ENCODE measurements around the gene CEL. TPM values are rescaled to one million over a fixed set of nuclear protein-coding genes. Genes with fewer than 3 reads are reported as not detected.
"Not testable (repeated sequence)": the region's sequence is repeated elsewhere in the genome, so short reads cannot be mapped to it uniquely, and the experiment has no call there.

CEL gene
- total RNA-seq (1 to 10 TPM; 1.3 to 1.6 TPM), polyA plus RNA-seq (not detected), total RNA-seq (0.45 to 1.8 (median 0.91) reads per million in 6 experiments)

- peak within 1 kb of the TSS in 4 of 10 donors; percentile 34 to 81 (median 62) for H3K27ac Mint-ChIP-seq
- H3K9me3 Mint-ChIP-seq, H3K36me3 Mint-ChIP-seq, POLR2A ChIA-PET, H3K27me3 Mint-ChIP-seq, ATAC-seq, DNase-seq: not testable (repeated sequence)
- H3K4me1 Mint-ChIP-seq, result peaks cover 14 to 46% (median 38%) of the 10 kb centered on the region in 4 donors
- peak within 1 kb of the TSS in 1 of 10 donors; percentile 45 for H3K4me3 Mint-ChIP-seq
These were observed at the start of gene CEL for GRCh38 chr9:133061764-133062145. Gene CEL, plus strand, starts transcription at chr9:133061981. Its CDS starts 22 bp downstream, at chr9:133062003.

GRCh38 chr9:133014696-133015095 is 47.1 kb upstream of the CEL start:
- Mint-ChIP-seq H3K36me3 (peaks cover 0 to 21% (median 0%) of the 10 kb centered on the region in 3 donors), H3K4me1 (no peaks in the 10 kb centered on the region), H3K4me3 (no peak overlapping the region), H3K27me3 (peaks cover 1 to 20% (median 4%) of the 10 kb centered on the region in 5 donors), H3K27ac (no peak overlapping the region), H3K9me3 (peaks cover 0 to 28% (median 5%) of the 10 kb centered on the region in 9 donors)
- ATAC-seq, result no peak
- no peak for DNase-seq
- POLR2A ChIA-PET, result no interaction called here

GRCh38 chr9:133023117-133023890 is 38.5 kb upstream of the CEL start:
- DNase-seq, result peak in 1 of 10 donors; percentile 12
- no peaks in the 10 kb centered on the region for H3K36me3 Mint-ChIP-seq
- peaks cover 4 to 24% (median 12%) of the 10 kb centered on the region in 4 donors for H3K4me1 Mint-ChIP-seq
- peak overlapping the region in 1 of 10 donors; percentile 3 for H3K27ac Mint-ChIP-seq
- H3K27me3 Mint-ChIP-seq, result no peaks in the 10 kb centered on the region
- H3K9me3 Mint-ChIP-seq, result no peaks in the 10 kb centered on the region
- ATAC-seq, result no peak
- H3K4me3 Mint-ChIP-seq, result no peak overlapping the region
- POLR2A ChIA-PET, result no interaction called here

GRCh38 chr9:133026426-133026825 is 35.4 kb upstream of the CEL start:
- Mint-ChIP-seq H3K27ac (peak overlapping the region in 1 of 10 donors; percentile 66), H3K27me3 (no peaks in the 10 kb centered on the region), H3K4me3 (peak overlapping the region in 1 of 10 donors; percentile 67), H3K36me3 (no peaks in the 10 kb centered on the region), H3K9me3 (peaks cover 0 to 2% (median 0%) of the 10 kb centered on the region in 9 donors), H3K4me1 (peaks cover 5 to 49% (median 31%) of the 10 kb centered on the region in 4 donors)
- DNase-seq (no peak), ATAC-seq (no peak)
- POLR2A ChIA-PET, result no interaction called here

- Mint-ChIP-seq H3K27me3 (no peaks in the 10 kb centered on the region), H3K9me3 (peaks cover 0 to 2% (median 0%) of the 10 kb centered on the region in 9 donors), H3K4me3 (peak overlapping the region in 3 of 10 donors; percentile 10 to 67 (median 20)), H3K27ac (peak overlapping the region in 3 of 10 donors; percentile 44 to 56 (median 49)), H3K4me1 (peaks cover 11 to 55% (median 37%) of the 10 kb centered on the region in 4 donors), H3K36me3 (no peaks in the 10 kb centered on the region)
- ATAC-seq, result no peak
- no peak for DNase-seq
- POLR2A ChIA-PET, result no interaction called here
These were observed 34.6 kb upstream of the CEL start for GRCh38 chr9:133027134-133027533.

GRCh38 chr9:133028221-133028620 is 33.6 kb upstream of the CEL start:
- H3K9me3 Mint-ChIP-seq, result peaks cover 0 to 2% (median 0%) of the 10 kb centered on the region in 9 donors
- POLR2A ChIA-PET, result no interaction called here
- no peaks in the 10 kb centered on the region for H3K36me3 Mint-ChIP-seq
- H3K4me3 Mint-ChIP-seq, result peak overlapping the region; percentile 19 to 100 (median 99)
- H3K27me3 Mint-ChIP-seq, result no peaks in the 10 kb centered on the region
- ATAC-seq (no peak), DNase-seq (no peak)
- peak overlapping the region in 6 of 10 donors; percentile 5 to 98 (median 52) for H3K27ac Mint-ChIP-seq
- H3K4me1 Mint-ChIP-seq, result peaks cover 16 to 56% (median 46%) of the 10 kb centered on the region in 4 donors

GRCh38 chr9:133029994-133030316 is 31.8 kb upstream of the CEL start:
- H3K36me3 Mint-ChIP-seq, result peaks cover 0 to 5% (median 0%) of the 10 kb centered on the region in 3 donors
- ATAC-seq, result peak; percentile 9 to 17
- H3K9me3 Mint-ChIP-seq, result peaks cover 0 to 2% (median 0%) of the 10 kb centered on the region in 9 donors
- H3K27me3 Mint-ChIP-seq, result no peaks in the 10 kb centered on the region
- peak overlapping the region; percentile 97 to 99 (median 98) for H3K27ac Mint-ChIP-seq
- POLR2A ChIA-PET, result interaction anchor here (0.7 to 3.2 kb wide), 28 partner anchors 8 to 789 kb away, joined by 3 to 28 read pairs (median 5); partner anchors contain the start of genes CACFD1, MED22, RPL7A and SLC2A6
- DNase-seq, result peak in 1 of 10 donors; percentile 10
- H3K4me1 Mint-ChIP-seq, result peaks cover 22 to 70% (median 60%) of the 10 kb centered on the region in 4 donors
- peak overlapping the region; percentile 97 to 100 (median 99) for H3K4me3 Mint-ChIP-seq

- H3K4me1 Mint-ChIP-seq, result peaks cover 22 to 75% (median 63%) of the 10 kb centered on the region in 4 donors
- no peaks in the 10 kb centered on the region for H3K27me3 Mint-ChIP-seq
- peak; percentile 81 to 97 (median 92) for DNase-seq
- H3K9me3 Mint-ChIP-seq, result peaks cover 0 to 2% (median 0%) of the 10 kb centered on the region in 9 donors
- peak within 1 kb of the TSS; percentile 97 to 100 (median 99) for H3K4me3 Mint-ChIP-seq
- POLR2A ChIA-PET, result interaction anchor here (0.6 to 3.2 kb wide), 38 partner anchors 8 to 1485 kb away, joined by 3 to 28 read pairs (median 5); partner anchors contain the start of genes CACFD1, MED22, PRRT1B and RPL7A
- peak; percentile 96 for ATAC-seq
- peaks cover 0 to 5% (median 0%) of the 10 kb centered on the region in 3 donors for H3K36me3 Mint-ChIP-seq
- peak within 1 kb of the TSS; percentile 97 to 99 (median 98) for H3K27ac Mint-ChIP-seq
These were observed 31.3 kb upstream of the CEL start, which contains the start of gene GTF3C5 for GRCh38 chr9:133030317-133031129. Gene GTF3C5, plus strand, starts transcription at chr9:133030997. Its CDS starts 15 bp downstream, at chr9:133031012.

- Mint-ChIP-seq H3K27ac (peak overlapping the region; percentile 97 to 99 (median 98)), H3K4me3 (peak overlapping the region; percentile 97 to 100 (median 99)), H3K9me3 (peaks cover 0 to 2% (median 0%) of the 10 kb centered on the region in 9 donors), H3K36me3 (peaks cover 0 to 5% (median 0%) of the 10 kb centered on the region in 3 donors), H3K4me1 (peaks cover 23 to 80% (median 66%) of the 10 kb centered on the region in 4 donors), H3K27me3 (no peaks in the 10 kb centered on the region)
- POLR2A ChIA-PET, result interaction anchor here (0.6 to 3.2 kb wide), 21 partner anchors 9 to 1486 kb away, joined by 3 to 28 read pairs (median 6); partner anchors contain the start of genes PRRT1B, SETX, SLC2A6 and SURF1
- ATAC-seq (no peak), DNase-seq (no peak)
These were observed 30.7 kb upstream of the CEL start for GRCh38 chr9:133031130-133031422.

GRCh38 chr9:133031496-133031911 is 30.3 kb upstream of the CEL start:
- Mint-ChIP-seq H3K27me3 (no peaks in the 10 kb centered on the region), H3K27ac (peak overlapping the region; percentile 21 to 99 (median 97)), H3K4me3 (peak overlapping the region; percentile 97 to 100 (median 99)), H3K9me3 (peaks cover 0 to 2% (median 0%) of the 10 kb centered on the region in 9 donors), H3K4me1 (peaks cover 24 to 82% (median 67%) of the 10 kb centered on the region in 4 donors), H3K36me3 (peaks cover 0 to 5% (median 0%) of the 10 kb centered on the region in 3 donors)
- POLR2A ChIA-PET, result interaction anchor here (0.8 to 3.2 kb wide), 18 partner anchors 9 to 677 kb away, joined by 3 to 28 read pairs (median 6); partner anchors contain the start of genes SETX, SLC2A6, SURF1 and SURF2
- ATAC-seq, result no peak
- no peak for DNase-seq

- no peaks in the 10 kb centered on the region for H3K27me3 Mint-ChIP-seq
- peaks cover 0 to 2% (median 0%) of the 10 kb centered on the region in 9 donors for H3K9me3 Mint-ChIP-seq
- peak overlapping the region in 8 of 10 donors; percentile 51 to 99 (median 84) for H3K27ac Mint-ChIP-seq
- DNase-seq, result no peak
- POLR2A ChIA-PET, result interaction anchor here (1.5 to 3.2 kb wide), 4 partner anchors 11 to 117 kb away, joined by 3 to 28 read pairs (median 6); no protein-coding TSS in a partner anchor
- H3K4me1 Mint-ChIP-seq, result peaks cover 24 to 84% (median 69%) of the 10 kb centered on the region in 4 donors
- H3K36me3 Mint-ChIP-seq, result peaks cover 0 to 7% (median 0%) of the 10 kb centered on the region in 3 donors
- ATAC-seq, result no peak
- peak overlapping the region; percentile 97 to 100 (median 99) for H3K4me3 Mint-ChIP-seq
These were observed 29.6 kb upstream of the CEL start for GRCh38 chr9:133032171-133032570.

GRCh38 chr9:133035669-133036068 is 26.1 kb upstream of the CEL start:
- no peak for DNase-seq
- peaks cover 0 to 21% (median 0%) of the 10 kb centered on the region in 3 donors for H3K36me3 Mint-ChIP-seq
- ATAC-seq, result no peak
- H3K27me3 Mint-ChIP-seq, result no peaks in the 10 kb centered on the region
- H3K27ac Mint-ChIP-seq, result no peak overlapping the region
- peaks cover 0 to 2% (median 0%) of the 10 kb centered on the region in 9 donors for H3K9me3 Mint-ChIP-seq
- H3K4me3 Mint-ChIP-seq, result no peak overlapping the region
- peaks cover 39 to 72% (median 63%) of the 10 kb centered on the region in 4 donors for H3K4me1 Mint-ChIP-seq
- POLR2A ChIA-PET, result no interaction called here
